Stimulated activated naive B cell treated with anti-CD40 and anti-IgM and Interleukin-4, amounts not matched to agents 10 μg/mL and 1 μg/mL and 100 μg/mL, for 72 hours (primary cell): ENCODE results near the gene XPR1.

Experiments used
- ATAC-seq, 2 donors: fragments of 150-1000 bp; cut with Tn5 transposase; replicated peaks; 2 replicates each; pipeline ENCODE4 v1.10.0; 2021; ENCODE audit warnings: moderate library complexity in 1 of 2
- DNase-seq: peaks from one replicate; pipeline ENCODE4 v3.0.0; 2021
- H3K27ac Mint-ChIP-seq: one replicate; pipeline ENCODE4 v1.8.0; 2022; ENCODE audit warnings: mild to moderate bottlenecking, mixed read lengths
- H3K27me3 Mint-ChIP-seq, 2 donors: one replicate each; pipeline ENCODE4 v1.8.0; 2022; ENCODE audit warnings: mixed read lengths in 2 of 2
- H3K36me3 Mint-ChIP-seq, 2 donors: one replicate each; pipeline ENCODE4 v1.8.0; 2022; ENCODE audit warnings: mixed read lengths in 2 of 2, mild to moderate bottlenecking in 1 of 2
- H3K4me1 Mint-ChIP-seq, 2 donors: one replicate each; pipeline ENCODE4 v1.8.0; 2022; ENCODE audit warnings: mixed read lengths in 2 of 2, mild to moderate bottlenecking in 1 of 2
- H3K4me3 Mint-ChIP-seq, 2 donors: one replicate each; pipeline ENCODE4 v1.8.0; 2022; ENCODE audit warnings: mild to moderate bottlenecking in 2 of 2, mixed read lengths in 2 of 2, moderate library complexity in 1 of 2
- H3K9me3 Mint-ChIP-seq, 2 donors: one replicate each; pipeline ENCODE4 v1.8.0; 2022; ENCODE audit warnings: mixed read lengths in 2 of 2, mild to moderate bottlenecking in 1 of 2

XPR1 gene

GRCh38 chr1:180886338-180886737, 254.5 kb downstream of the XPR1 start:
- H3K9me3 Mint-ChIP-seq = peaks cover 0 to 1% of the 10 kb centered on the region in 2 donors
- no peaks in the 10 kb centered on the region for H3K27me3 Mint-ChIP-seq
- H3K27ac Mint-ChIP-seq = no peak overlapping the region
- ATAC-seq (no peak), DNase-seq (no peak)
- H3K4me1 Mint-ChIP-seq = peaks cover 29 to 39% of the 10 kb centered on the region in 2 donors
- no peak overlapping the region for H3K4me3 Mint-ChIP-seq
- H3K36me3 Mint-ChIP-seq = peaks cover 7 to 16% of the 10 kb centered on the region in 2 donors

DNA sequence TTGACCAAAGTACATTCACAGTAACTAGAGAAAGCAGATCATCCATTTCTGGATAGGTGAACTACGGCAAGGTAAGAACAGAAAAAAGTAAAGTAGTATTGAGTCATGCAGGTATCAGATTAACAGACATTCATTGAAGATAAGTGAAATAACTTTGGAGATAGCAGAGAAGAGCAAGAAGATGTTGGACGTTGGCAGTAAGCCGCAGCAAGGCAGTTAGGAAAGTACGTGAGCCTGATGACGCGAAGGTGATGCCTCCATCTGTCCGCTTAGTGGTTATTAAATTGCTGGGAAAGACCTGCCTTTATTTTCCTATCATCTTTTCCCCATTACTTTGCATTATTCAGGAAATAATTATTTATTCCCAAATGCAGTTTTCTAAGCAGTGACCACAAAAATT, 256.0 kb downstream of the XPR1 start:
- Mint-ChIP-seq H3K4me1 (peaks cover 26 to 32% of the 10 kb centered on the region in 2 donors), H3K27me3 (no peaks in the 10 kb centered on the region), H3K4me3 (no peak overlapping the region), H3K36me3 (peaks cover 3 to 12% of the 10 kb centered on the region in 2 donors), H3K9me3 (peaks cover 0 to 1% of the 10 kb centered on the region in 2 donors), H3K27ac (no peak overlapping the region)
- ATAC-seq (no peak), DNase-seq (no peak)

- DNase-seq (no peak), ATAC-seq (peak; percentile 77 to 84)
- H3K9me3 Mint-ChIP-seq = peaks cover 0 to 1% of the 10 kb centered on the region in 2 donors
- peaks cover 0 to 8% of the 10 kb centered on the region in 2 donors for H3K36me3 Mint-ChIP-seq
- no peak overlapping the region for H3K4me3 Mint-ChIP-seq
- peaks cover 24 to 32% of the 10 kb centered on the region in 2 donors for H3K4me1 Mint-ChIP-seq
- H3K27ac Mint-ChIP-seq = no peak overlapping the region
- no peaks in the 10 kb centered on the region for H3K27me3 Mint-ChIP-seq
These were observed 257.0 kb downstream of the XPR1 start for GRCh38 chr1:180888870-180889269.

- Mint-ChIP-seq H3K27me3 (no peaks in the 10 kb centered on the region), H3K4me1 (peaks cover 24 to 32% of the 10 kb centered on the region in 2 donors), H3K4me3 (no peak overlapping the region), H3K36me3 (peaks cover 0 to 7% of the 10 kb centered on the region in 2 donors), H3K9me3 (peaks cover 0 to 1% of the 10 kb centered on the region in 2 donors), H3K27ac (no peak overlapping the region)
- ATAC-seq = no peak
- no peak for DNase-seq
These were observed 257.5 kb downstream of the XPR1 start for GRCh38 chr1:180889325-180889724.

- peaks cover 4% of the 10 kb centered on the region in 2 donors for H3K9me3 Mint-ChIP-seq
- no peaks in the 10 kb centered on the region for H3K27me3 Mint-ChIP-seq
- peaks cover 9 to 18% of the 10 kb centered on the region in 2 donors for H3K36me3 Mint-ChIP-seq
- DNase-seq = no peak
- H3K4me3 Mint-ChIP-seq = no peak overlapping the region
- H3K27ac Mint-ChIP-seq = no peak overlapping the region
- H3K4me1 Mint-ChIP-seq = peaks cover 18 to 23% of the 10 kb centered on the region in 2 donors
- no peak for ATAC-seq
These were observed 260.4 kb downstream of the XPR1 start for GRCh38 chr1:180892272-180892671.

GRCh38 chr1:180892675-180893074, 260.9 kb downstream of the XPR1 start:
- peaks cover 4% of the 10 kb centered on the region in 2 donors for H3K9me3 Mint-ChIP-seq
- no peak overlapping the region for H3K27ac Mint-ChIP-seq
- H3K27me3 Mint-ChIP-seq = no peaks in the 10 kb centered on the region
- peaks cover 9 to 16% of the 10 kb centered on the region in 2 donors for H3K36me3 Mint-ChIP-seq
- H3K4me3 Mint-ChIP-seq = no peak overlapping the region
- DNase-seq (no peak), ATAC-seq (no peak)
- peaks cover 17 to 20% of the 10 kb centered on the region in 2 donors for H3K4me1 Mint-ChIP-seq

DNA sequence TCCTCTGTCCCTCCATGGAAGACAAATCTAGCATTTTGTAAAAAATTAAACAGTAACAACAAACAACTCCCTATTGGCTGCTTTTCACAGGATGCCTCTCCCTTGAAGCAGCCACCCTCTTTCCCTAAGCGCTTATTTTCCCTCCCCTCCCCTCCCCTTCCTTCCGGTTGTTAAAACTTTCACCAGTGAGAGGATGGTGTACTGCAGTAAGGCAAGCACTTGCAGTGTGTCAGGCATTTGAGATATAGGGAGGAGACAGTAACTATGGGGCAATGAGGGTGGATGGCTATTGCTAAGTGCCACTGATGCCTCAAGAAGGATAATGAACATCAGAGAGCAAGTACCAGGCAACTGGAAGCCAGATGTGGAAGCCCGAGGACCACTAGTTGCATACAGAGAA, 261.8 kb downstream of the XPR1 start:
- peaks cover 9 to 14% of the 10 kb centered on the region in 2 donors for H3K36me3 Mint-ChIP-seq
- DNase-seq (no peak), ATAC-seq (no peak)
- no peak overlapping the region for H3K4me3 Mint-ChIP-seq
- no peaks in the 10 kb centered on the region for H3K27me3 Mint-ChIP-seq
- peaks cover 4% of the 10 kb centered on the region in 2 donors for H3K9me3 Mint-ChIP-seq
- H3K4me1 Mint-ChIP-seq = peaks cover 13 to 14% of the 10 kb centered on the region in 2 donors
- no peak overlapping the region for H3K27ac Mint-ChIP-seq

GRCh38 chr1:180896161-180896560, 264.3 kb downstream of the XPR1 start:
- Mint-ChIP-seq H3K9me3 (peaks cover 3 to 4% of the 10 kb centered on the region in 2 donors), H3K4me3 (no peak overlapping the region), H3K27ac (no peak overlapping the region), H3K4me1 (no peaks in the 10 kb centered on the region), H3K36me3 (peaks cover 9 to 14% of the 10 kb centered on the region in 2 donors), H3K27me3 (peaks cover under 1 to 2% of the 10 kb centered on the region in 2 donors)
- ATAC-seq (no peak), DNase-seq (no peak)

DNA sequence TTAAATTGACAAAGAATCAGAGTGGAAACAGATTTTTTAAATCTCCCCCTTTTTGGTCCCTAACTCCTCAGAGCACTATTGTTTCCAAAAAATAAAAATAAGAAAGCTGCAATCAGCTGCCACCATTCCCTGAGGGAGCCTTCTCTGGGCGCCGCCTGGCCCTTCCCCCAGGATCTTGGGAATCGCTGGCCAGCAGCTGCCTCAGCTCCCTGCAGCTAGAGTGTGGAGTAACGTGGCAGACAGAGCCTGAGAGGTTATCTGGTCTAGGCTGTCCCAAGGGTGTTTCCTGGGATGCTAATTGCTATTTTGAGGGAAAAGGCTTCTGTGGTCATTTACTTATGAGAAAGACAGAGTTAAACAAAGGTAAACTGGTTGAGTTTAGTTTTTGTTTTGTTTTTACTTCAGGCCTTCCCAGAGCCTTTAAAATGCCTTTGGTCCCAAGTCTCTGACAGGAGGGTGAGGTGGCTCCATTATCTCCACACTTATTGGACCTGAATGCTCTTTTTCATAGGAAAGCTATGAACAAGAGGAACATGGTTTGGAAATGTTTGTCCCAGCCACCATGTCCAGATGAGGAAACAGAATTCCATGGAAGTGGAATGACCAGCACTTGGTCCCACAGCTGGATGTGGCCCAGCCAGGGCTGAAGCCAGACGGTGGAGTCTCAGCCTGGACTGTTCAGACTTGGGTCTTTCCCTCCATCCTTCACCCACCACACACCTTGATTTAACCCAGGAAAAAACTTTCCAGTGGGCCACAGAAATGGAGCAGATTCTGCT, 266.8 kb downstream of the XPR1 start:
- H3K27me3 Mint-ChIP-seq = peaks cover 8 to 9% of the 10 kb centered on the region in 2 donors
- H3K36me3 Mint-ChIP-seq = peaks cover 9 to 17% of the 10 kb centered on the region in 2 donors
- ATAC-seq (no peak), DNase-seq (no peak)
- H3K27ac Mint-ChIP-seq = no peak overlapping the region
- H3K4me1 Mint-ChIP-seq = no peaks in the 10 kb centered on the region
- no peak overlapping the region for H3K4me3 Mint-ChIP-seq
- H3K9me3 Mint-ChIP-seq = peaks cover 4 to 6% of the 10 kb centered on the region in 2 donors

- peaks cover 8 to 9% of the 10 kb centered on the region in 2 donors for H3K27me3 Mint-ChIP-seq
- H3K27ac Mint-ChIP-seq = no peak overlapping the region
- H3K4me1 Mint-ChIP-seq = no peaks in the 10 kb centered on the region
- H3K9me3 Mint-ChIP-seq = peaks cover 4 to 6% of the 10 kb centered on the region in 2 donors
- DNase-seq (no peak), ATAC-seq (no peak)
- peaks cover 9 to 17% of the 10 kb centered on the region in 2 donors for H3K36me3 Mint-ChIP-seq
- H3K4me3 Mint-ChIP-seq = no peak overlapping the region
These were observed 267.4 kb downstream of the XPR1 start for GRCh38 chr1:180899262-180899661.

- no peak overlapping the region for H3K4me3 Mint-ChIP-seq
- H3K27ac Mint-ChIP-seq = no peak overlapping the region
- peaks cover 0 to 6% of the 10 kb centered on the region in 2 donors for H3K36me3 Mint-ChIP-seq
- no peaks in the 10 kb centered on the region for H3K4me1 Mint-ChIP-seq
- H3K27me3 Mint-ChIP-seq = peaks cover 8 to 15% of the 10 kb centered on the region in 2 donors
- H3K9me3 Mint-ChIP-seq = peaks cover 6 to 8% of the 10 kb centered on the region in 2 donors
- DNase-seq (no peak), ATAC-seq (no peak)
These were observed 269.5 kb downstream of the XPR1 start for GRCh38 chr1:180901076-180901990.

DNA sequence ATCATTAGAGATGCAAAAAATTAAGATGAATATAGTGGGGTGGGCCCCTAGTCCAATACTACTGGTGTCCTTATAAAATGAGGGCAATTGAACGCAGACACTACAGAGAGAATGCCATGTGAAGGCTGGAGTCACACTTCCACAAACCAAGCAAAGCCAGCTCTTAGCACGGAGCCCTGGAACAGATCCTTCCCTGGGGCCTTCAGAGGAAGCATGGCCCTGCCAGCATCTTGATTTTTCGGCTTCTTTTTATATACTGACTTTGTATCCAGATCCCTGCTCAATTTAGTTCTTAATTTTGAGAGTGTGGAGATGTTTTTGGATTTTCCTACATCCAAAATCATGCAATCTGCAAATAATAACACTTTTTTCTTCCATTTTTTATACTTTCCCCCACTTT, 270.7 kb downstream of the XPR1 start:
- H3K4me3 Mint-ChIP-seq = no peak overlapping the region
- DNase-seq (no peak), ATAC-seq (no peak)
- H3K27ac Mint-ChIP-seq = no peak overlapping the region
- H3K36me3 Mint-ChIP-seq = peaks cover 0 to 6% of the 10 kb centered on the region in 2 donors
- peaks cover 4 to 5% of the 10 kb centered on the region in 2 donors for H3K9me3 Mint-ChIP-seq
- peaks cover 8 to 20% of the 10 kb centered on the region in 2 donors for H3K27me3 Mint-ChIP-seq
- H3K4me1 Mint-ChIP-seq = no peaks in the 10 kb centered on the region

DNA sequence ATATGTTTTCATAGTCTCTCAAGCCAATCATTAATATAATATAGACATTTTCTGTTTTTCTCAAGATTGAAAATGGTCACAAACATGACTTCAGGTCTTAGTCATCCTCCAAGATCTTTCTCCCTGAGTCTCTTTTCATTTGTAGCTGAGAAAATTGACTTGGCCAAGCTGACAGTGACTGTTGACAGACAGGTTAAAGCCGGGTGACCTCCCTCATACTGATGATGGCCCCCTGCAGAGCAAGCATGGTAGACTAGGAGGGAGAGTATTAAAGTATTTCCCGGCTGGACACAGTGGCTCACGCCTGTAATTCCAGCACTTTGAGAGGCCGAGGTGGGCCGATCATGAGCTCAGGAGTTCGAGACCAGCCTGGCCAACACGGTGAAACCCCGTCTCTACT, 274.1 kb downstream of the XPR1 start:
- ATAC-seq (no peak), DNase-seq (no peak)
- Mint-ChIP-seq H3K4me3 (no peak overlapping the region), H3K4me1 (peaks cover 4 to 12% of the 10 kb centered on the region in 2 donors), H3K27me3 (peaks cover 16 to 32% of the 10 kb centered on the region in 2 donors), H3K9me3 (peaks cover 4 to 5% of the 10 kb centered on the region in 2 donors), H3K36me3 (peaks cover 0 to 6% of the 10 kb centered on the region in 2 donors), H3K27ac (no peak overlapping the region)

DNA sequence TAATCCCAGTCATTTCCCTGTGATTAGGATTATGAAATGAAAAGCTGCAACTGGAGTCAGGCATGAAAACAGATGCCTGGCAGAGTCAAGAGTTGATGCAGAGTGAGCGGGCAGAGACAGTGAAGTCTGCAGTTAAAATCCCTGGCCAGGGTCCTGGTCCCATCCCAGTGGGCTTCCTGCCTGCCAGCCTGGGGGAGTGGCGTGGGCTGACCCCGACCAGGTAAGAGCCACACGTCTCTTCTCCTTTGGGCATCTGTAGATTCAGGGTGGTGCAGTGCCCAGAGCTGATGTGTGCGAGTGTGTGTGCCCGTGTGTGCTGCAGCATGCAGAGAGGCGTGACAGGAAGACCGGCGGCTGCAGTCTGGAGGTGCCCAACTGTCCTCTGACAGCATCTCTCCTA, 274.7 kb downstream of the XPR1 start:
- no peak for ATAC-seq
- H3K36me3 Mint-ChIP-seq = peaks cover 0 to 5% of the 10 kb centered on the region in 2 donors

More for the DNA sequence above, 274.7 kb downstream of the XPR1 start:
- Mint-ChIP-seq H3K27me3 (peaks cover 14 to 33% of the 10 kb centered on the region in 2 donors), H3K9me3 (peaks cover 4% of the 10 kb centered on the region in 2 donors), H3K27ac (no peak overlapping the region), H3K4me1 (peaks cover 4 to 13% of the 10 kb centered on the region in 2 donors), H3K4me3 (no peak overlapping the region)
- DNase-seq = no peak
